GM23338 (cell line): Measurements from ENCODE around the gene TSPAN5.

Experiments
- EZH2 ChIP-seq: fragments of 200-600 bp; sonication (generic); IDR thresholded peaks from one replicate; pipeline ENCODE4 v1.8.0; 2017; ENCODE audit warnings: antibody characterized with exemption, mild to moderate bottlenecking, low read depth; ENCODE audit not compliant: unreplicated experiment
- EZH2phosphoT487 ChIP-seq: fragments of 200-600 bp; sonication (generic); IDR thresholded peaks from one replicate; pipeline ENCODE4 v1.8.1; 2018; ENCODE audit warnings: antibody characterized with exemption; ENCODE audit not compliant: unreplicated experiment
- JUNB ChIP-seq: IDR thresholded peaks from one replicate; pipeline ENCODE4 v1.6.1; 2016; ENCODE audit warnings: antibody characterized with exemption; ENCODE audit not compliant: unreplicated experiment
- POLR2AphosphoS5 ChIP-seq: IDR thresholded peaks from 2 replicates; pipeline ENCODE4 v1.6.1; 2016; ENCODE audit warnings: antibody characterized with exemption, low read depth
- ZNF114 ChIP-seq: fragments of 250-450 bp; sonication (Bioruptor Pico); IDR thresholded peaks from 2 replicates; pipeline ENCODE4 v1.5.0; 2020; ENCODE audit warnings: mild to moderate bottlenecking, moderate library complexity
- TF ChIP-seq, protein P1 (sequence below), 2 experiments: fragments of 200-600 bp in 1 of 2; sonication (generic) in 1 of 2; conservative IDR thresholded peaks; 2 replicates each; pipeline versions ENCODE4 v1.5.1 to v1.6.1; 2016 to 2017; ENCODE audit warnings: antibody characterized with exemption in 2 of 2, low read depth in 2 of 2, mild to moderate bottlenecking in 2 of 2, moderate library complexity in 1 of 2
- TF ChIP-seq, protein P2 (sequence below): IDR thresholded peaks from one replicate; pipeline ENCODE4 v1.6.1; 2018; ENCODE audit warnings: antibody characterized with exemption; ENCODE audit not compliant: unreplicated experiment
- TF ChIP-seq, protein P3 (sequence below): IDR thresholded peaks from 2 replicates; pipeline ENCODE4 v1.6.1; 2016; ENCODE audit warnings: antibody characterized with exemption

DNA sequence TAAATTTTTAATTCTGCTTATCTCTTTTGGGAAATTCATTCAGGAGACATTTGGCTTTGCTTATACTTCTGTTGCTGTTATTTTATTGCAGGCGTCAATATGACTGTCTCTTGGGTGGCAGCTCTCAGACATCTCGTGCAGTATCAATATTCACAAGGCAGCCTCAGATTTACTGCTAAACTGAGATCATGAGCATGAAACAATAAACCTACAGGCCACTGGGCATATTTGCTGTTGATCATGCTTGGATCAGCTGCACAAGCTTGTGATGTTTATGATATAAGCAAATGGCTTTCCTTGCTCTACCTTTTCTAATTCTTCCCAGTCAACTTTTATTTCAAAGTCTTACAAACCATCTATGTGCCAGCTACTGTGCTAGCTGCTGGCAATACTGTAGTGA lies 39.2 kb downstream of the TSPAN5 start:
- TF ChIP-seq, protein P1, sequence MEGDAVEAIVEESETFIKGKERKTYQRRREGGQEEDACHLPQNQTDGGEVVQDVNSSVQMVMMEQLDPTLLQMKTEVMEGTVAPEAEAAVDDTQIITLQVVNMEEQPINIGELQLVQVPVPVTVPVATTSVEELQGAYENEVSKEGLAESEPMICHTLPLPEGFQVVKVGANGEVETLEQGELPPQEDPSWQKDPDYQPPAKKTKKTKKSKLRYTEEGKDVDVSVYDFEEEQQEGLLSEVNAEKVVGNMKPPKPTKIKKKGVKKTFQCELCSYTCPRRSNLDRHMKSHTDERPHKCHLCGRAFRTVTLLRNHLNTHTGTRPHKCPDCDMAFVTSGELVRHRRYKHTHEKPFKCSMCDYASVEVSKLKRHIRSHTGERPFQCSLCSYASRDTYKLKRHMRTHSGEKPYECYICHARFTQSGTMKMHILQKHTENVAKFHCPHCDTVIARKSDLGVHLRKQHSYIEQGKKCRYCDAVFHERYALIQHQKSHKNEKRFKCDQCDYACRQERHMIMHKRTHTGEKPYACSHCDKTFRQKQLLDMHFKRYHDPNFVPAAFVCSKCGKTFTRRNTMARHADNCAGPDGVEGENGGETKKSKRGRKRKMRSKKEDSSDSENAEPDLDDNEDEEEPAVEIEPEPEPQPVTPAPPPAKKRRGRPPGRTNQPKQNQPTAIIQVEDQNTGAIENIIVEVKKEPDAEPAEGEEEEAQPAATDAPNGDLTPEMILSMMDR (conservative IDR thresholded peaks at IDR 0.05; ENCODE audit: low read depth in 2 of 2): no peak
- TF ChIP-seq POLR2AphosphoS5: no peak
- TF ChIP-seq EZH2: no peak
- no peak for TF ChIP-seq JUNB
- no peak for TF ChIP-seq ZNF114
- TF ChIP-seq, protein P2, sequence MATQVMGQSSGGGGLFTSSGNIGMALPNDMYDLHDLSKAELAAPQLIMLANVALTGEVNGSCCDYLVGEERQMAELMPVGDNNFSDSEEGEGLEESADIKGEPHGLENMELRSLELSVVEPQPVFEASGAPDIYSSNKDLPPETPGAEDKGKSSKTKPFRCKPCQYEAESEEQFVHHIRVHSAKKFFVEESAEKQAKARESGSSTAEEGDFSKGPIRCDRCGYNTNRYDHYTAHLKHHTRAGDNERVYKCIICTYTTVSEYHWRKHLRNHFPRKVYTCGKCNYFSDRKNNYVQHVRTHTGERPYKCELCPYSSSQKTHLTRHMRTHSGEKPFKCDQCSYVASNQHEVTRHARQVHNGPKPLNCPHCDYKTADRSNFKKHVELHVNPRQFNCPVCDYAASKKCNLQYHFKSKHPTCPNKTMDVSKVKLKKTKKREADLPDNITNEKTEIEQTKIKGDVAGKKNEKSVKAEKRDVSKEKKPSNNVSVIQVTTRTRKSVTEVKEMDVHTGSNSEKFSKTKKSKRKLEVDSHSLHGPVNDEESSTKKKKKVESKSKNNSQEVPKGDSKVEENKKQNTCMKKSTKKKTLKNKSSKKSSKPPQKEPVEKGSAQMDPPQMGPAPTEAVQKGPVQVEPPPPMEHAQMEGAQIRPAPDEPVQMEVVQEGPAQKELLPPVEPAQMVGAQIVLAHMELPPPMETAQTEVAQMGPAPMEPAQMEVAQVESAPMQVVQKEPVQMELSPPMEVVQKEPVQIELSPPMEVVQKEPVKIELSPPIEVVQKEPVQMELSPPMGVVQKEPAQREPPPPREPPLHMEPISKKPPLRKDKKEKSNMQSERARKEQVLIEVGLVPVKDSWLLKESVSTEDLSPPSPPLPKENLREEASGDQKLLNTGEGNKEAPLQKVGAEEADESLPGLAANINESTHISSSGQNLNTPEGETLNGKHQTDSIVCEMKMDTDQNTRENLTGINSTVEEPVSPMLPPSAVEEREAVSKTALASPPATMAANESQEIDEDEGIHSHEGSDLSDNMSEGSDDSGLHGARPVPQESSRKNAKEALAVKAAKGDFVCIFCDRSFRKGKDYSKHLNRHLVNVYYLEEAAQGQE: no peak
- no peak for TF ChIP-seq EZH2phosphoT487
- TF ChIP-seq, protein P3, sequence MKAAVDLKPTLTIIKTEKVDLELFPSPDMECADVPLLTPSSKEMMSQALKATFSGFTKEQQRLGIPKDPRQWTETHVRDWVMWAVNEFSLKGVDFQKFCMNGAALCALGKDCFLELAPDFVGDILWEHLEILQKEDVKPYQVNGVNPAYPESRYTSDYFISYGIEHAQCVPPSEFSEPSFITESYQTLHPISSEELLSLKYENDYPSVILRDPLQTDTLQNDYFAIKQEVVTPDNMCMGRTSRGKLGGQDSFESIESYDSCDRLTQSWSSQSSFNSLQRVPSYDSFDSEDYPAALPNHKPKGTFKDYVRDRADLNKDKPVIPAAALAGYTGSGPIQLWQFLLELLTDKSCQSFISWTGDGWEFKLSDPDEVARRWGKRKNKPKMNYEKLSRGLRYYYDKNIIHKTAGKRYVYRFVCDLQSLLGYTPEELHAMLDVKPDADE: no peak
